LNCaP clone FGC (cell line): ENCODE data around the gene CAST.
A peak's percentile ranks its signal among the peaks of the same experiment; 100 is the strongest.

ENCODE experiments used
- DNase-seq: peaks from one replicate; pipeline ENCODE4 v3.0.0-alpha.2; 2011; ENCODE audit warnings: low read depth
- H3K4me3 ChIP-seq: 2 replicates; pipeline ENCODE4 v1.5.1; 2011; ENCODE audit warnings: mild to moderate bottlenecking, low read depth, low read length, control low read depth
- CTCF ChIP-seq: IDR thresholded peaks from 2 replicates; pipeline ENCODE4 v1.5.1; 2012; ENCODE audit warnings: mild to moderate bottlenecking; ENCODE audit not compliant: control insufficient read depth, insufficient read depth; ENCODE audit errors: extremely low read depth

Gene CAST

GRCh38 chr5:96655506-96655905 is 6.7 kb upstream of the CAST start:
- no peak overlapping the region for H3K4me3 ChIP-seq
- DNase-seq: no peak
- no peak for TF ChIP-seq CTCF

- no peak for TF ChIP-seq CTCF
- DNase-seq: no peak
- H3K4me3 ChIP-seq: no peak overlapping the region
Observed at GRCh38 chr5:96657068-96657467, 5.1 kb upstream of the CAST start.

GRCh38 chr5:96658272-96658671 is 3.9 kb upstream of the CAST start:
- DNase-seq: no peak
- no peak for TF ChIP-seq CTCF
- no peak overlapping the region for H3K4me3 ChIP-seq

GRCh38 chr5:96659170-96659569 is 3.0 kb upstream of the CAST start:
- H3K4me3 ChIP-seq: no peak overlapping the region
- no peak for TF ChIP-seq CTCF
- DNase-seq: no peak

- TF ChIP-seq CTCF: no peak
- no peak for DNase-seq
- peak overlapping the region; percentile 80 for H3K4me3 ChIP-seq
Observed at GRCh38 chr5:96660971-96661854, 963 bp upstream of the CAST start.

GRCh38 chr5:96662725-96663518 is 746 bp downstream of the CAST start:
- DNase-seq: peak; percentile 77
- peak overlapping the region; percentile 80 for H3K4me3 ChIP-seq
- no peak for TF ChIP-seq CTCF

GRCh38 chr5:96663608-96664007 is 1.4 kb downstream of the CAST start:
- peak; percentile 94 for DNase-seq
- peak overlapping the region; percentile 80 for H3K4me3 ChIP-seq
- no peak for TF ChIP-seq CTCF
